Measurements from ENCODE around the gene CEMP1.
"Not testable (repeated sequence)": the region's sequence is repeated elsewhere in the genome, so short reads cannot be mapped to it uniquely, and the experiment has no call there.

- not testable (repeated sequence) for TF ChIP-seq CTCF (IDR thresholded peaks at IDR 0.05); POLR2AphosphoS5 (IDR thresholded peaks at IDR 0.05; ENCODE audit: low read depth, low read length); TEAD4 (IDR thresholded peaks at IDR 0.05; ENCODE audit: borderline replicate concordance, insufficient read depth); EP300 (IDR thresholded peaks at IDR 0.05; ENCODE audit: borderline replicate concordance in 1 of 2, low read depth in 1 of 2, low read length in 1 of 2); PBX3 (IDR thresholded peaks at IDR 0.05)
Measured at GRCh38 chr16:2580818-2581217, 49.6 kb upstream of the CEMP1 start.

Measured in SK-N-SH (cell line).